ENCODE results near the gene FAM20C.
"Not testable (repeated sequence)": the region's sequence is repeated elsewhere in the genome, so short reads cannot be mapped to it uniquely, and the experiment has no call there.

The FAM20C gene

GRCh38 chr7:193481-194251, 1.3 kb downstream of the FAM20C start:
- DNase-seq: no peak

- DNase-seq: no peak
These were observed 2.1 kb downstream of the FAM20C start for GRCh38 chr7:194252-195009.

GRCh38 chr7:195010-195829, 2.8 kb downstream of the FAM20C start:
- DNase-seq: no peak

GRCh38 chr7:195830-196128, 3.4 kb downstream of the FAM20C start:
- no peak for DNase-seq

GRCh38 chr7:196283-196682, 3.9 kb downstream of the FAM20C start:
- no peak for DNase-seq

GRCh38 chr7:196778-197321, 4.5 kb downstream of the FAM20C start:
- no peak for DNase-seq

GRCh38 chr7:197413-198335, 5.3 kb downstream of the FAM20C start:
- DNase-seq: no peak

- no peak for DNase-seq
These were observed 7.3 kb downstream of the FAM20C start for GRCh38 chr7:199483-200249.

- DNase-seq: no peak
These were observed 7.9 kb downstream of the FAM20C start for GRCh38 chr7:200290-200689.

GRCh38 chr7:200704-201103, 8.3 kb downstream of the FAM20C start:
- no peak for DNase-seq

GRCh38 chr7:204326-204725, 12.0 kb downstream of the FAM20C start:
- no peak for DNase-seq

GRCh38 chr7:205115-206010, 13.0 kb downstream of the FAM20C start:
- DNase-seq: no peak

- DNase-seq: not testable (repeated sequence)
These were observed 14.0 kb downstream of the FAM20C start for GRCh38 chr7:206351-206750.

- DNase-seq: no peak
These were observed 15.2 kb downstream of the FAM20C start for GRCh38 chr7:207418-208129.

GRCh38 chr7:208130-208673, 15.8 kb downstream of the FAM20C start:
- DNase-seq: no peak

GRCh38 chr7:208816-209215, 16.4 kb downstream of the FAM20C start:
- DNase-seq: no peak

- no peak for DNase-seq
These were observed 17.0 kb downstream of the FAM20C start for GRCh38 chr7:209416-209815.

GRCh38 chr7:209906-210305, 17.5 kb downstream of the FAM20C start:
- no peak for DNase-seq

GRCh38 chr7:210401-210925, 18.1 kb downstream of the FAM20C start:
- no peak for DNase-seq

Measured in fibroblast of skin of right quadriceps (primary cell).